Stimulated activated CD8-positive, alpha-beta memory T cell treated with anti-CD3 and anti-CD28 coated beads, Interleukin-12 subunit alpha, Interleukin-12 subunit beta, amount 100 ng/mL, for 1 hour (primary cell): Measurements from ENCODE around the gene C12orf75.
"Not testable (repeated sequence)": the region's sequence is repeated elsewhere in the genome, so short reads cannot be mapped to it uniquely, and the experiment has no call there.

Source experiments
- DNase-seq: peaks from one replicate; pipeline ENCODE4 v3.0.0-alpha.2; 2020; ENCODE audit warnings: low read depth

The C12orf75 gene

DNA sequence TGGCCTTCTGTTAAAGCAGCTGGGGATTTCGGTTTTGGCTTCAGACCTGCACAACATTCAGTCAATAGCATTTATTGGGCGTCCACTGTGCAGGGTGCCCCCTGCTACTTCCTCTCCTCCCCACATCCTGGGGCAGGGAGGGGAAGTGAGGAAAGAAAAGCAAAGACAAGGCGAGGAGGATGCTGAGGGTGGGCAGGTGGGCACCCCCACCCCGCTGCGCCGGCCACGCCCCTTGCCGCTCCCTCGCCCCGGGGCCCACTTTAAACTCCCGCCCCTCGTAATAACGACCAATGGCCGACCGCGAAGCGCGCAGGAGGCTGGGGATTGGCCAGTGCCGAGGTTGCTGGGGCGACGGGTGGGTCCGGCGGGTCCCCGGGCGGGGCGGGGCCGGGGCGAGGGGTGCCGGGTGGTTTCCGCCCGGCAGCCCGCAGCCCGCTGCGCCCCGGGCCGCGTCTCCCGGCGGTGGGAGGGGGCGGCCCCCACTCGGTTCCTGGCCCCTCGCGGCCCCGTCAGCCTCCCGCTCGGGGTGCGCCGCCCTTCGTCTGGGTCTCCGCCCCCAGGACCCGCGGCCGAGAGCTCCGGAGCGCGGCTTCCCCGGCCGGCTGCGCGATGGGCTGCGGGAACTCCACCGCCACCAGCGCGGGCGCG lies at the start of gene C12orf75:
TSS of gene C12orf75 (plus strand) at position 409 of the 648 bp plus-strand sequence. CDS start at position 610, 201 bp downstream.
- DNase-seq = peak; percentile 66

DNA sequence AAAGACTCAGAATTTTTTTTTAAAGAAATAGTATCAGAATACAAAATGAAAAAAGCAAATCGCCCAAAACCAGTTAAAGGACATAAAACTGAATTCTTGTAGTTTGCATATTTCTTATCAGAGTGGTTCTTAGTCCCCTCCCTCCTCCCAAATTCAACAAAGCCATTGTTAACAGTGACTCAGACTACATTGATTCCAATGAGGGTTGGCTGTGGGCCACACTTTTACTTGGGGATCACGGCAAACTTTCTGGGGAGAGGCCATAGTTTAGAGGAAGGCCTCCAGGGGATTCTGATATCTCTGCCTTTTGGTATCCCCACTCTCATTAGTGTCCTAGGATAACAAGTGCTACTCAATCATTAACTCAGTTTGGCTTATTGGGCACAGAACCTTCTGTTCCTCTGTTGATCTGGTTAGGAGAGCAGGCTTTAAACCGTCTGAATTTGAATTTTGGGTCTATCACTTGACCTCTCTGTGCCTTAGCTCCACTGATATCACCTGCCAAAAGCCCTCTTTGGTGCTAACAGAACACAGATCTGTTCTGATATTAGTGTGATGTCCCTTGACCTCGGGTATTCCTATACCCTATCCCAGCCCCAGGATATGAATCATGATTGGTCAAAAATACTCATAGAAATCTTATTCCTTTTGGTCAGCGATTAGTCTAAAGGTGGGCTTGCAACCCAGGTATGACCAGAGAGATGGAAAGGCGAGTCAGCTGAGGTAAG lies 49.4 kb upstream of the C12orf75 start:
- DNase-seq = no peak

DNA sequence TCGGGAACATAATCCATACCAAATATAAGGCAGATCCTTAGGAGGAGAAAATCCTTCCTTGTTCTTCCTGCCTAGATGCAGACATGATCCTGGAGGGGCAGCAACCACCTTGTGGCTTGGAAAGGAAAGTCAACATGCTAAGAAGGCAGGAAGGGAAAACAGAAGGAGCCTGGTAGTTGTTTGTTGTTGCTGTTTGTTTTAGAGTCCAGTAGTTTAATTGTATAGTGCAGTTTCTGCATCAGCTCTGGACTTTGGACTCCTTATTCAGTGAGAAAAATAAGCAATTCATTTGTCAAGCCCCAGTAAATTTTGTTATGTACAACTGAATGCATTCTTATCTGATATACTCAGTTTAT lies 48.8 kb upstream of the C12orf75 start:
- no peak for DNase-seq

DNA sequence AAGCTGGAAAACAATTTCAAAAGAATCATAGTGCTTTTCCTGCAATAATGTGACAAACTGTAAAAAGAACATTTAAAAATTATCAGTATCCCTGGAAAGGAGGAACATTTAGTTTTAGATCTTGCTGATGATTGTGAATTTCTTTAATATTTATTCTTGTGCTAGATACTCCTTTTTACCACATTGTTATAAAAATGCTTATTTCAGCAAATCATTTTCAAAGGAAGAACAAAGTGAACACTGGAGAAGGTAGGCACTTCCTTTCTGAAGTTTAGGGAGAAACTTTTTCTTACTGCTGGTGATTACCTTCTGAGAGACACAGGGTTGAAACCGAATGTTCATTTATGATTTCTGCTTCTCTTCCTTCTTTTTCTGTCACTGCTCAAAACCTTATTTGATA lies 45.1 kb upstream of the C12orf75 start:
- DNase-seq = no peak

DNA sequence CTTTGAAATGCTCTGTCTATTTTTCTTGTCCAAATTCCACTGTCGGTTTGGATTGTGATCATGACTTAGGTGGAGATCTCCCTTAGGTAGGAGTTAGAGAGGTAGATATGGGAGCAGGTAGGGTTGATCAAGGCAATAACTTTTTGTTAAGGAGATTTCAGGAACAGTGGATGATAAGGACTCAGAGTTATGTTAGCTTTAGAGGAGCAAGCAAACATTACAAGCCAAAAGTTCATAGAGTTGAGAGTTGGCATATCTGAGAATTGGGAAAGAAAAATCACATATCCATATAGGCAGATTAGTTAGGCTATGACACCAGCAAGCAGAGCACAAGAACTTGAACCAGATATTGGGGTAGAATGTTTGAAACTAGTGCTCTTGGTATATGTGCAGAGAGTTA lies 43.1 kb upstream of the C12orf75 start:
- no peak for DNase-seq

DNA sequence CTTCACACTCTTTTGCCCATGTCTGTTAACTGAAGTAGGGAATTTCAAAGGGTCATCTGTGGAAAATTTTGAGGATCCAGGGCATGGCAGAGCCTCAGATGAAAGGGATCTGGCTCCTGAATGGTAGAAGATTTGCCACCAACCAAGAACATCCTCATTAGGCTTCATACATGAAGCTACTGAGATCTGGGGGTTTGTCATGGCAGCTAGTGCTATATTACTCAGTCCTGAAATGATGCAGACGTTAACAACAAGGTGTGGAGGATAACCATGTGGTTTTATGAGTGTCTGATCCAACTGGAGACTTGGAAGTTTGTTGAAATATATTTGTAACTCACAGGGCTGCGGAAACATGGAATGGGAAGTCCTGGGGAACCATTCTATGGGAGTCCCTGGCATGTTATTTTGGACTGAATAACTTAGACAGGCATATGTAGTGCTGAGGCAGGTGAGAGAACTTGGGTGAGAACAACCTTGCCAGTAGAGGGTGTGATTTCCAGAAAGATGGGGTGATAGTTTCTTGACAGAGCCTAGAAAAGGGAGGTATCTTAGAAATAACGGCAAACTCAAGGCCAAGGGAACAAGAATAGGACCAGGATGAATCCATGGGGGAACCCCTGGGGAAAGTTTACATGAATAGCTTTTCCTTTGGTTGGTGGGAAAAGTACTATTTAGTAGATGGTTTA lies 42.0 kb upstream of the C12orf75 start:
- no peak for DNase-seq

DNA sequence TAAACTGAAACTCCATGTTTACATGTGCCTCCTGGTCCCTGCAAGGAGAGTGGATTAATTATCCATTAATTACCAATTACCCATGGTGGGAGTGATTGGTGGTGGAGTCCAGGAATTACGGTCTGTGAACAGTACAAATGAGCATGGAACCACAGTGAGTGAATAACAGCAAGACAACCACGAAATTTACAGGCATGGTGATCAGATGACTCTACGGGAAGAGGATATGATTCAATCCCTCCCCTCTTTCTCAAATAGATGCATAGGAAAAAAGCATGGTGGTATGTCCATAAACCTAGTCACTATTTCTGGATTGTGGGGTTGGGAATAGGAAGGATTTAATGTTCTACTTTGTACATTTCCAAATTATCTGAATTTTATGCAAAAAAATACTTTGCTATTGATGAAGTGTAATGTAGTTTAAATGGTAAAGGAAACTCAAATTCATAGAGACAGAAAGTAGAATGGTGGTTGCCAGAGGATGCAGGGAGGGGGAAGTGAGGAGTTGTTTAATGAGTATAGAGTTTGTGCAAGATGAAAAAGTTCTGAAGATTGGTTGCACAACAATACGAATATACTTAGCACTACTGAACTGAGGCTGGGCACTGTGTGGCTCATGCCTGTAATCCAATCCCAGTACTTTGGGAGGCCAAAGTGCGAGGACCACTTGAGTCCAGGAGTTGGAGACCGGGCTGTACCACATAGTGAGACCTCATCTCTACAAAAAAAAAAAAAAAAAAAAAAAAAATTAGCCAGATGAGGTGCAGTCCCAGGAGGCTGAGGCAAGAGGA lies 41.2 kb upstream of the C12orf75 start:
- no peak for DNase-seq

DNA sequence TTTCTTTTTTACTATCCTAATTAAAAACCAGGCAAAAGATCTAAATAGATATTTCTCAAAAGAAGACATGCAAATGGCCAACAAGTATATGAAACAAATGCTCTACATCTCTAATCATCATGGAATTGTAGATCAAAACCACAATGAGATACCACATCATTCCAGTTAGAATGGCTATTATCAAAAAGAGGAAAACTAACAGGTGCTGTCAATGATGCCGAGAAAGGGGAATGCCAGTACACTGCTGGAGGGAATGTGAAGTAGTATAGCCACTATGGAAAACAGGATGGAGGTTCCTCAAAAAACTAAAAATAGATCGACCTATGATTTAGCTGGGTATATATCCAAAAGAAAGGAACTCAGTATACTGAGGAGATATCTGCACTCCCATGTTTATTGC lies 39.0 kb upstream of the C12orf75 start:
- no peak for DNase-seq

DNA sequence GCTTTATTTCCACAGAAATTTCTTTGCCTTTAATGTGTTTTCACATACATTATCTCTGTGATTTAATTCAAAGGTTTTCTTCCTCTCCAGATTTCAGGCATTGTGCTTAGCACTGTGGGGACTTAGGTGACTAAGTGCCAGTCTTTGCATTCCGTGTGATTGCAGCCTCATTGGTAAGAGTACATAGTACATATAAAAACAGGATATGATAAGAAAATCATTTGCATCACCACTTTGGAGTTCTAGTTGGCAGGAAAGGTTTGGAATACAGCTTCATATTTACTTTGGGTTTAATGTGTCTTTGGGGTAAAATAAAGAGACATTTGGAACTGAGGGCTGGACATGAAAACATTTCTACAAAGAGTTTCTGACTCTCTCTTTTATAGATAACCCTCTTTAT lies 37.8 kb upstream of the C12orf75 start:
- DNase-seq = no peak

DNA sequence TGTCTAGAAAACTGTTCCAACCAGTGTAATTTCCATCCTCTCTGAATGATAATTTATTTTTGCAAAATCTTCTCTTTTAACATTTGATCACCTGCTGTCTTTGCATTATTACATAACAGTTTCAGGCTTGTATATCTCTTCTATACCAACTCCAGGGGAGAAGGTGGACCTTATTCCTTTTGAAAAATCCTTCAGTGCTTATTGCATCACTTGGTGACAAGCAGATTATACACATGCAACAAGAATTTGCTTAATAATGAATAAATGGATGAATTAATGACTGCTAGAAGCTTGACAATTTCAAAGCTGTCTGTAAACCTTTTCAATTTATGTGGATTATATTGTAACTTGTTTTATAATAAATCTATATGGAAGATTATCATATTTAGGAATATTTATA lies 37.3 kb upstream of the C12orf75 start:
- DNase-seq = no peak

DNA sequence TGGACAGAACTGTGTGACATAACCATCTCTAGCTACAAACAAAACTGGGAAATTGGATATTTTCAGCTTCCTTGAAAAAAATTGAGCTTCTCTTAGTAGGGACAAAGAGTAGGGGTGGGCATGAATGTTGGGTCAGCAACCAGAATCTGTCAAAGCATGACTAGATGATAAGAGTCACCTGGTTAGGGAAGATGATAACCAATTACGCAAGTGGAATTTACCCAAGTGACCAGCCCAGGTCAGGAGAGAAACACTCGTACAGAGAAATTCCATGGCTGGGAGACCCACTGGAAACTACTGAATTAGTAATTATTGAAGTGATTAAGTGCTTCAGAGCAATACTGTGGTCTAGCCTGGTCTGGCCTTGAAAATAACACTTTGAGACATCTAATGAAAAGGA lies 36.3 kb upstream of the C12orf75 start:
- DNase-seq = no peak

DNA sequence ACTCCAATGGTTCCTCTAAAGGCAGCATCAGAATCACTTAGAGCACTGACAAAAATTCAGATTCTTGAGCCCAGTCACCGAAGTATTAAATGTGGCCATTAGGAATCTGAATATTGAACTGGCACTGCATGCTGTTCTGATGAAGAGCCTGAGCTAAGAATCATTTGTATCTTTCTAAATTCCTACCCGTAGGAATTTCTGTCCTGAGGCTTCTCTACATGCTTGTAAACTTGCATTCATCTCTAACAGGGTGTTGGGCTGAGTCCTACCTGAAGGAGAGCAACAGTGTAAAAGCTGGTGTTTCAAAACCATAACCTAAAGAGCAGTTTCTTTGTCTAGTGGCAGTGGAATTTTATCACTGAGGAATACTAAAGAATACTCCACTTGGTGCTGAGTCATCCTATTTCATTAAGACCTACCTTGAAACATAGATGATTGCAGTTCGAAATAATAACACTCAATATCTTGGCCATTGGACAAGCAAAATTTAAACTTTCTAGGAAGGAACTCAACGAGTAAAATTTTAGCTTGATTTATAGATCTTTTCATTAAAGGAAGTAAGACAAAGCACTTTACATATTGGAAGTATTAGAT lies 35.5 kb upstream of the C12orf75 start:
- DNase-seq = no peak

DNA sequence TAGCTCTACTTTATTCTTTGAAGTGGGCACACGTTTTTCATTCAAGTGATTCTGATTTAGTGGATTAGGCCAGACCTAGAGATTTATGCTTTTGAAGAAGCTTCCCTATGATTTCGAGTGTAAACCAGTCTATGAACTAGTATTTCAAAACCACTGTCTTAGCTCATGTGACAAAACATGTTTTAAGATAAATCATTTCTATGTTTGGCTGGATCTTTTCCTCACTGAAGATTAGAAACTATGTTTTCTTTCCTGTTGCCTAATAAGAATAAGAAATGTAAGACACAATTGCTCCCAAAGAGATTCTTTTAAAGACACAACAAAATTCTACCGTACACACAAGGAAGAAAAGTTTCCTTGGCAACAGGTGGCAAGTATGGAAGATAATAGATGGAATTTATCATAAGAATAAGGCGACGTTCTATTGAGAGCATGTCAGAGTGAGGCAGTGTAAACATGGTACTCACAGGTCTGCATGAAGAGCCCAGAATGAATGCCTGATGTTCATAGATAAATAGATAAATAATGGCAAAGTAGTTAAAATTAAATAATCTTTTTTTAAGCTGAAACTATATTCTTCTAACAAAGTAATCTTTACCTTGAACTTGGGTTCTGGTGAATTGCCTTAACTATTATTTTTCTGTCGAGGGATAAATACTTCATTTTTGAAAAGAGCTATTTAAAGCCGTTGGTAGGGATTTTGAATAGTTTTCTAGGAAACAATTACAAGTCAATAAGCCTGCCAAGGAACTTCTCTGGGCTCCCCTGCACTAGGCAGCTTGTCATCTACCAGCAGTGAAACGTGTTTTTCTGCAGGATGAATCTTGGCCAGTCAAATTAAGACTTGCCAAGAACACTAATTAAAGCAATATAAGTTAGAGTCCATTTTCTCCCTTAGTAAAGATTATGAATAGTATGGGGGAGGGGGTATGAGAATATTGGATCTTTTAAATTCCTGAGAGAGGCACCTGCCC lies 34.1 kb upstream of the C12orf75 start:
- no peak for DNase-seq

DNA sequence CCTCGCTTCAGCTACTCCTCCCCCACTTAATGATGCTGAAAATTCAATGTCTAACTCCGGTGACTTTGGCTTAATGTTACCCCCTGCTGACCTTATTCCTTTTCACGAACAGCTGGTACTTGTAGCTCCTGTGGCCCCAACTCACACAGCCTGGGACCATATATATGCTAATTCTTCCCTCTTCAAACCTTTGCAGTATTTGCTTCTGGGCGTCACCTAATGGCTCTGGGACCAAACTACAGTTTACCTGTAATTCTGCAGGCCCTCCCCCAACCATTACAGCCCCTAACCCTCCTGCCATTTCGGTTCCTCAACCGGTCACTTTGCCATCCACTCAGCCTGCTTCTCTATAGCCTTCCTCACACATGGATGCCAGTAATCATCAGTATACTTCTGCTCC lies 29.6 kb upstream of the C12orf75 start:
- DNase-seq = no peak

DNA sequence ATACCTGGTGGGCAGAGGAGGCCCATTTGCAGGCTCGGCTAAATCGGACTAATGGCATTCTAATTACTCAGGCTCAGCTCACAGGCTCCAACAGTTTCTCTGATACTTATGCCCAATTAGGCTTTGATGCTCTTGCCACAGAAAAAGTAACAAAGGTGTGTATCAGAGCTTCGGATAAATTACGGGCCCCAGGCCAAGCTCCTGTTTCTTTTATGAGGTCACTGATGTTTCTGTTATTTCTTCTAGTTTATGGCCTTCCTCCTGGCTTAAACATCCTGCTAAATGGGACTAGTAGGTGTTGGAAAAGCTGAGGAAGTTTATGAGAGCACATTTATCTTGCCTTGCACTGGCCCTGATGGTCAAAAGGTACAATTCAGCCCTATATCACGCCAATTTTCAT lies 28.8 kb upstream of the C12orf75 start:
- no peak for DNase-seq

DNA sequence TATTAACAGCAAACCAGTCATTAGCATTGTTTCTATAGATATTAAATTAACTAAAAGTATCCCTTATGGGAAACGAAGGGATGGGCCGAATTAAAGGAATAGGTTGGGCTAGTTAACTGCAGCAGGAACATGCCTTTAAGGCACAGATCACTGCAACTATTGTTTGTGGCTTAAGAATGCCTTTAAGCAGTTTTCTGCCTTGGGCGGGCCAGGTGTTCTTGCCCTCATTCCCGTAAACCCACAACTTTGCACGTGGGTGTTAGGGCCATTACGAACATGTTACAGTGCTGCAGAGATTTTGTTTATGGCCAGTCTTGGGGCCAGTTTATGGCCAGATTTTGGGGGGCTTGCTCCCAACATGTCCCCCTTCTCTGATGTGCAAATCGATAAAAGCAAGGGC lies 27.5 kb upstream of the C12orf75 start:
- DNase-seq = not testable (repeated sequence)

DNA sequence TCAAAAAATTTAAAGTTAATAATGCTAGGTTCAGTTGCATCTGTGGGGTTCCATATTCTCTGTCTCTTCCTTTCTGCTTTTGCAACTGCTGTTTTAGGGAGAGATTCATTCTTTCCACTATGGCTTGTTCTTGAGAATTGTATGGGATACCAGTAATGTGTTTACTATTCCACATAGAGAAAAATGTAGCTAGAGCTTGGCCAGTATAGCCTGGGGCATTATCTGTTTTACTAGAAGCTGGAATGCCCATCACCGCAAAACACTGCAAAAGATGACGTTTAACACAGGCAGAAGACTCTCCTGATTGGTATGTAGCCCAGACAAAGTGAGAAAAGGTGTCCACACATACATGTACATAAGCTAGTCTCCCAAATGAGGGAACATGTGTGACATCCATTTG lies 25.9 kb upstream of the C12orf75 start:
- DNase-seq = not testable (repeated sequence)

DNA sequence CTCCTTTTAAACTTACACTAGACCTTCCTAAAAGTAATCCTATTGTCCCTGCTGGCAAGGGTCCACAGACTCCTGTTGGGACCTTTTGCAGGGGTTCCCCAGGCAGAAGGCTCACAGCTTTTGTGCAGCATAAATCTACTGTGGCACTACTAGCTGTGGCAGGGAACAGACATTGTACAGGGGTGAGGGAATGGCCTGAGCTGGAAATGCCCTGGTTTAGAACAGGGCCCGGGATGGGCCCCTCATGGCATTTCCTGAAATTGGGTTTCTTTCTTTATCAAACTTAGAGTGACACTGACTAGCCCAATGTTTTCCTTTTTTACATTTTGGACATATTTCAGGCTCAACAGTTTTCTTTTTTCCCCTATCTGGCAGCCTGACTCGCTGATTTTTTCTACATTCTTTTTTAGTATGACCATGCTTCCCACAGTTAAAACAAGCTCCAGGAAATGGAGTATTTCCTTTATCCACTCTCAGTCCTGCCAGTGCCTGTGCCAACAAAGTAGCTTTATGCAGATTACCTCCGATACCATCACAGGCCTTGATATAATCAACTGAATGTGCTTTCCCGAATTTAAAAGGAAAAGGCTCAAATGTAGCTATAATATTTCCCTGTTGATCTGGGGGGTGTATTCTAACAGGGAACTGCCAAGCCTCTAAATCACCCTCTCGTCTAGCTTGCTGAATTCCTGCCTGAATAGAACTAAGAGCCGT lies 22.7 kb upstream of the C12orf75 start:
- DNase-seq = not testable (repeated sequence)

DNA sequence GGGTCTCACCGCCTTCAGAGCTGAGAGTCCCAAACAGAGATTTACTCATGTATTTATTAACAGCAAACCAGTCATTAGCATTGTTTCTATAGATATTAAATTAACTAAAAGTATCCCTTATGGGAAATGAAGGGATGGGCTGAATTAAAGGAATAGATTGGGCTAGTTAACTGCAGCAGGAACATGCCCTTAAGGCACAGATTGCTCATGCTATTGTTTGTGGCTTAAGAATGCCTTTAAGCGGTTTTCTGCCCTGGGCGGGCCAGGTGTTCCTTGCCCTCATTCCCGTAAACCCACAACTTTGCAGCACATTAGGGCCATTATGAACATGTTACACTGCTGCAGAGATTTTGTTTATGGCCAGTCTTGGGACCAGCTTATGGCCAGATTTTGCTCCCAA lies 21.7 kb upstream of the C12orf75 start:
- not testable (repeated sequence) for DNase-seq

DNA sequence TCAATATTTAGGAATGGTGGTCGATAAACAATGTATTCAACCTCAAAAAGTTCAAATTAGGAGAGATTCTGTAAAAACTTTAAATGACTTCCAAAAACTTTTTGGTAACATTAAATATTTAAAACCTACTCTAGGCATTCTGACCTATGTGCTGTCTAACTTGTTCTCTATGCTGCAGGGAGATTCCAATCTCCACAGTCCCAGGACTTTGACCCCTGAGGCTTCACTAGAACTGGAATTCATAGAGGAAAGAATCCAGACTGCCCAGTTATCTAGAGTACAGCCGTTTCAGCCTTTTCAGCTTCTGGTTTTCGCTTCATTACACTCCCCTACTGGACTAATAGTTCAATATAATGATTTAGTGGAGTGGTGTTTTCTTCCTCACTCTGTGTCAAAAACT lies 21.1 kb upstream of the C12orf75 start:
- not testable (repeated sequence) for DNase-seq
